SK-N-DZ (cell line): ENCODE data around the gene CDK16. TPM values are rescaled to one million over a fixed set of nuclear protein-coding genes. Genes with fewer than 3 reads are reported as not detected.

Experiments used
- DNase-seq: peaks from one replicate; pipeline ENCODE4 v3.0.0-alpha.2; 2015; ENCODE audit warnings: low spot score
- polyA plus RNA-seq, 2 experiments: library from polyadenylated mRNA; depleted of rRNA; stranded (reverse); fragments of >200 nt; gene quantifications; 2 replicates each; pipeline ENCODE4 v1.2.3, GENCODE V29; 2014

The CDK16 gene
- 80.1 and 95.4 TPM in 2 replicates for polyA plus RNA-seq (2014; cell fraction: cytosol; rRNA removed)
- 186 and 231 TPM in 2 replicates for polyA plus RNA-seq (2014; cell fraction: nucleus; rRNA removed)

DNA sequence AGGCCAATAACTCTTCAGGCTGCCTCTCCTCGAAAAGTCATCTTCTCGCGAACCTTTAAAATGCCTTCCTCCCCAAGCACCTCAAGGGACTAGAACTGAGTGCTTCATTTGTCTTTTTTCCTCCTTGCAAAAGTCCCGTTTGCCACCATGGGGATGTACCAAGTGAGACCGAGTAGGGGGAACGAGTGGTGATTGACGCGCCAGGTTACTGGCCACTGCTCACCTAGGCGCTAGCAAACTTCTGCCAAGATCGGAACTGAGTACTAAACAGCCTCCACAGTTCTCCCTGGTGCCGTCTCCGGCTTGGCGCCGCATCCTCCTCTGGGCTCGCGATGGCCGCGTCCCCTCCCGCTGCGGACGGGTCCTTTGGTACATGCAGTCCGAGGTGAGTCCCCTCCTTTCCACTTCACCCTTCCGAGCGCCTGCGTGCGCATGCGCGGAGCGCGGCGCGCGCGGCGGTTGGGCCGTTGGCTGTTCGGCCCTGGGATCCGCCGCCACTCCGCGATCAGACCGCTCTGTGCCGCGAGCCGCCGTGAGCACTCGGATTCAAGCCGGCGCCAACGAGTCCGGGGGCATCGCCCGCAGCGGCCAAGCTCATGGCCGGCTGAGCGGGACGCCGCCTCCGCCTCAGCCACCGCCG, at the start of gene CDK16:
Gene CDK16 (plus strand): TSS at position 402 of the 640 bp plus-strand sequence. CDS start 4,877 bp downstream, outside the sequence.
- peak; percentile 85 for DNase-seq

DNA sequence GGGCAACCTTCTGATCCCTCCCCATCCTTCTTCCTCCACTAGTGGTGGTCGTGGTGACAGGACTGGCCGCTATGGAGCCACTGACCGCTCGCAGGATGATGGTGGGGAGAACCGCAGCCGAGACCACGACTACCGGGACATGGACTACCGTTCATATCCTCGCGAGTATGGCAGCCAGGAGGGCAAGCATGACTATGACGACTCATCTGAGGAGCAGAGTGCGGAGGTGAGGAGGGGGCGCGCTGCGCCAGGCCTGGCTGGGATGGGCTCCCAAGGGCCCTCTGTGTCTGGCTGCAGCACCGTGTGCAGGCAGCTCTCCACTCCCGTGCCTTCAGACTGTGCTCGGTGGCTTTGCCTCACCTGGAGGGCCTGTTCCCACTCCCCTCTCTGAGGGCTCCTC, 49.2 kb upstream of the CDK16 start:
- no peak for DNase-seq

DNA sequence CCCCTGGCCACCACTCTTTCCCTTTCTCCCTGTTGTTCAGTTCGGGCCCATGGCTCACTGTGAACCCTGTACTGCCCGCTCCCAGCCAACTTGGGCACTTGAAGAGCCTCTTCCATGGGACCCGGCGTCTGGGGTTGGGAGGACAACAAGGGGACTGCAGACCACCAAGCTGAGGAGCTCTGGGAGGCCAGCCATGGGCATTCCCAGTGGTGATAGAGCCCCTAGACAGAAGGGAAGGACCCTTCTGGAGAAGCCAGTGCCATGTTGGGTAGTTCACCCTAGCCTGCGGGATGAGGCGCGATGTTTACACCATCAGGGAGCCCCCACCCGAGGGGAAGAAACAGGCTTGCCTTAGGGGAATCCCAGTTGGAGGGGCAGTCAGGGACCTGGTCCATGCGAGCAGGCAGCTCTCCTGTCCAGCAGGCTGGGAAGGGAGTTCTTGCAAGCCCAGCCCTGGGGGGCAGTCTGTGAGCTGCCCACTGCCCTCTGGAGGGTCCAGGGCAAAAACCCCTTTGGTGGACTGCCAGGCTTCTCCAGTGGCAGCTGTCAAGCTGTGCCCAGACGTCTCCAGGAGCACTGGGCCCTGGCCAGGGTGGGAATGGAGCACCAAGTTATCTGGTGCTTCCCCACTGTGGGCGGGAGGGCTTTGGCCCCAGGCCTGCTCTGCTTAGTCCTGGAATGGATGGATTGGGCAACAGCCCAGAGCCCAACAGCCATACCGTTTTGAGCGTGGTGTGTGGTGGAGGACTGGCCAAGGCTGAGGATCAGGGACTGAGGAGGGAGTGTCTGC, 48.6 kb upstream of the CDK16 start:
- no peak for DNase-seq

DNA sequence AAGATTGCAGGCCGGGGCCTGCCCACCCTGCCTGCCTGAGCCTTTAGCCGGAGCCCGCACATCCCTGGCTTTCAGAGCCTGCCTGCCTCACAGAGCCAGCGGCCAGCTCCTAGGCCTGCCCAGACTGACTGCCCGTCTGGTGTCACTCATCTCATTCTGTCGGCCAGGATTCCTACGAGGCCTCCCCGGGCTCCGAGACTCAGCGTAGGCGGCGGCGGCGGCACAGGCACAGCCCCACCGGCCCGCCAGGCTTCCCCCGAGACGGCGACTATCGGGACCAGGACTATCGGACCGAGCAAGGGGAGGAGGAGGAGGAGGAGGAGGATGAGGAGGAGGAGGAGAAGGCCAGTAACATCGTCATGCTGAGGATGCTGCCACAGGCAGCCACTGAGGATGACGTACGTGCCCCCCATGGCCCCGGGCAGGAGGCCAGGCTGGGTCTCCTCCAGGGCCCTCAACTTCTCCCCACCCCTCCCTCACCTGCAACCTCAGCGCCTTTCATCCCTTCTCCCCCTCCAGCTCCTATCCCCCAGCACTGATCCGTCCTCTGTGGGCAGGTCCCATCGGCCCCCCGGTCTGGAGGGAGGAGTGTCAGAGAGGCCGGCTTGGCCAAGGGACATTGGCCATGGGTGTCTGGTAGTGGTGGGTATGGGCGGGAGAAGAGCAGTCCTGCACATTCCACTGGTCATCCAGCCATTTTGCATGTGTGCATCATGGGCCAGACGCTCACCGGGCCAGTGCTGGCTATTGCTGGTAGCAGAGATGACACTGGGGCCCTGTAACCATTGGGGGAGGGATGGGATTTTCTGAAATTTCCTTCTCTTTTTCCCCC, 47.4 kb upstream of the CDK16 start:
- DNase-seq, result no peak

DNA sequence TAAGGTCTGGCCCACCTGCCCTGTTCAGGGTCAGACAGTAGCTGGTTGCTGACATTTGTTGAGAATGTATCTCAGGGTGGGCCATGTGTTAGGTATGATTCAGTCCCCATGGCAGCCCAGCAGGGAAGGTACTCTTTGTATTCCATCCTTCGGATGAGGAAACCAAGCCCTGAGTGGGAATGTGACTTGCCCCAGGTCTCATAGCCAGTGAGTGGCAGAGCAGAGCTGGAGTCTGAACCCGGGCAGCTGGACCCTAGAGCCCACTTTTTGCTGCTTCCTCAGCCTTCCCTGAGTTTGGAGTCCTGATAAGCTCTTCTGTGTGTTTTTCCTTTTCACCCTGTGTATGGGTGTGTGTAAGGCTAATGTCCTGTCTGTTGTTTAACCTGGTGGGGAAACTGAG, 46.5 kb upstream of the CDK16 start:
- no peak for DNase-seq

DNA sequence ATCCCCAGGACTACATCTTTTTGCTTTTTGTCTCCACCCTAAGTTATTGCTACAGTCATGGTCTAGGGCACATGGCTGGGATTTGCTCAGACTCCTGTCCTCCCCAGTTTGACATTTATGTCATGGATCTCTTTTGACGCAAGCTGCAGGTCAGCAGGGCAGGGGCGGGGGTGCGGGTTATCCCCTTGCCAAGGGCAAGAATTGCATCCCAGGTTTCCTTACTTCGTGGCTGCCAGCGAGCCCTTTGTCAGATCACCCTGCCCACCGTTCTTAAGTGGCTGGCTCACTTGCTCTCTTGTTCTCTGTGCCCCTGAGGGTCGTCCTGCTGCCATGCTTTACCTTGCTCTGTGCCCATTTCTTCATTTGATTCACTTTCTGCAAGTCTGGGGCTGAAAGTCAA, 45.9 kb upstream of the CDK16 start:
- no peak for DNase-seq

DNA sequence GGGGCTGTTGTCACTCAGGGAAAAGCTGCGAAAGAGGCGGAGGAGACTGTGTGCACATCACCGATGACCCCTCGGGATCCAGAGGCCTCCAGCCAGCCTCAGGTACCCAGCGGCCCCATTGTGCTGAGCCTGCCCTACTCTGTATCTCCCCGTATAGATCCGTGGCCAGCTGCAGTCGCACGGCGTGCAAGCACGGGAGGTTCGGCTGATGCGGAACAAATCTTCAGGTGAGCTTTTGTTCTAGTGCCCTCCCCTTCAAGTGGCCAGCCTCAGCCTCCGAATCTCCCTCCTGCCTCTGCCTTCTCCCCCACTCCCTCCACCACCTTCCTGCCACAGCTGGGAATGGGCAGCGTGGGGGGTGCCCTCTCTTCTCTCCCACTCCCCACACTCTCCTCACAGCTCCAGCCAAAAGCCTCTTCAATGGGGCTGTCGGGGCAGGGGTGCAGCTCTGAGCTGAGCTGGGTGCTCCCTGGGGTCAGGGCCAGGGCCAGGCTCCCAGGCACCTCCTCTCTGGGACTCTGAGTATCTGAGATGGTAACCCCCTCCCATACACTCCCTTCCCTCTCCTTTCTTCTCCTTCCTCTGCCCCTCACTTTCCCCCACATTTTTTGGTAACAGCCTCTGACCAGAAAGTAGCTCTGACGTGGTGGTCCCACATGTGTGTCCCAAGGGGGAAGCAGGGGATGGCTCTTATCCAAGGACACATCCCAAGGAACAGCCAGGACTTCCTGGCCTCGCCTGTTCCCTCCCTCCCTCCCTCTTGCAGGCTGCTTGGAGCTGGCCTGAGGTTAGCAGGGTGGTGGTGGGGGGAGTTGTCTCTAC, 45.3 kb upstream of the CDK16 start:
- DNase-seq, result no peak

DNA sequence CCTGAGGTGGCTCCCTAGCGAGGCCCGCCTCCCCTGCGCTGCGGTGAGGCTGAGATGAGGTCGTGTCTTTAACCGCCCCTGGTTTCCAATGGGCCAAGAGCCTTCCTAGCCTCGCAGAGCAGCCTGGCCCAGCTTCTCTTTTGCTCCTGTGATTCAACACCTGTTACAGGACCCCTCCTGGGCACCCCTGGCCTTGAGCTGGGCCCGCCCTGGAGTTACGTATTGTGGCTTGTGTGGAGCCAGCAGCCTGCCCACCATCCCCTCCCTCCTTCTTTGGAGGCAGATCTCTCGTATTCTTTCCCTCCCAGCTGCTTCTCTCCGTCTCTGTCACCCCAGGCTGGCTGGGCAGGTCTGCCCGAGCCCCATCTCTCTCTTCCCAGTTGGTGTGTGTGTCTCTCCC, 44.1 kb upstream of the CDK16 start:
- DNase-seq, result no peak

DNA sequence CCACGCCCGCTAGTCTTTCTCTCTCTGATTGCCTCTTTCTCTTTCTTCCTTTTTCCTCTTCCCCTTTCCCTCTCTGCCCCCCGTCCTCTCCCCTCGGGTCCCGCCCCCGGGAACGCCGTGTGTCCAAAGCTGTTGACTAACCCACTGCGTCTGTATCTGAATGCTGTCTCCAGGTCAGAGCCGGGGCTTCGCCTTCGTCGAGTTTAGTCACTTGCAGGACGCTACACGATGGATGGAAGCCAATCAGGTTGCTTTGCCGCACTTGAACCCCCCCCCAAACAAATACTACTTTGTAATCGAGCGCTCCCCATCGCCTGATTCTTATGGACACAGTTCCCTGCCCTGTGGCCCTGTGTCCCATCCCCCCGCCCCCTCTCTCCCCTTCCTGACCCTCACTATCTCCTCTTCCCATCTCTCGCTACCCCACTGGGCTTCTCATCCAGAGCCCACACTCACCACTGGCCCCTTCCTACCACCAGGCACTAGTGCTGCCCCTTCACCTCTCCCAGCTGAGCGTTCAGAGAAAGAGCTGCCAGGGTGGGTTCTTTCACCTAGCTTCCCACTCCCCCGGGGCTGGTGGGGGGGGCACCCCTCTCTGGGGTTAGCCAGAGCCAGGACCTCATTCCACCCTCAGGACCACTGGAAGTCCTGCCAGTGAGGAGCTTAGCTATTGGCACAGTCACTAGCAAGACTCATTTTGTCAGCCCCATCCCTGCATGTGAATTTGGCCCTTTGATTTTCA, 43.5 kb upstream of the CDK16 start:
- DNase-seq, result no peak

DNA sequence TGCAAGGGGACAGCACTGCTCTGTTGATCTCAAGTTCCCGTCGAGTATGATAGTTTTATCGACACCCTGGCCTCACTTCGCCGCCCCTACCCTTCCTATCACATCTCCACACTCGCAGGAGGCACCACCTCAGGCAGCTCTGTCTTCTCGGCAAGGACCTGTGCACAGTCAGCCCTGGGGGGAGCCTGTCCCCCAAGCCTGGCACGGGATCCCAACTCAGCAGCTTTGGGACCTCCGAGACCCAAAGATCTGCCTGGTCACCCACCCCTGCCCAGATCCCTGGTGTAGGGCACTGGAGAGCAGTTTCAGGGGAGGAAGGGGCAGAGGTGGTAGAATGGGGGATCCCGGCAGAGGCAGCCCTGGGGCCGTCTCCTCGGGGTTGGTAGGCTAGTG, 42.9 kb upstream of the CDK16 start:
- no peak for DNase-seq

DNA sequence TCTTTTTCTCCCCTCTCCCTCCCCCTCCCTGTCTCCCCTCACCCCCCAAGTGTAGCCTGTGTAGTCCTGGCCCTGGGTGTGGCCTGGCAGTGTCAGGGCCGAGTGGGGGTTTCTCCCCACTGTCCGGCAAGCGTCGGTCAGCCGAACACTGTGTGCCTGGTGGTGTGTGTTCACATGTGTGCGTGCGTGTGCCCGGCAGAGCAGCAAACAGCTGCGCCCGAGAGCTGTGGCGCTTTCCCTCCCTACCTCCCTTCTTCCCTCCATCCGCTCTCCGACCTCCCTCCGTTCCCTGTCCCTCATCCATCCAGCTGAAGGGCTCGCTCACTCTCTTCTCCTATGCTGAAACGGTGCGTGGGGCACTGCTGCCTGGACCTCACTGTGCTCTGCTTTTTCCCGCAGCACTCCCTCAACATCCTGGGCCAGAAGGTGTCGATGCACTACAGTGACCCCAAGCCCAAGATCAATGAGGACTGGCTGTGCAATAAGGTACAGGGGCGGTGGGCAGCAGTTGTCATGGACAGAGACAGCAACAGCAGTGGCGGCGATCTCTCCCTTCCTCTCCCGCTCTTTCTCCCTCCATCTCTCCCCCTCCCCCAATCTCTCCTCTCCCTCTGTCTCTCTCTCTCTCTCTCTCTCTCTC, 42.3 kb upstream of the CDK16 start:
- no peak for DNase-seq

DNA sequence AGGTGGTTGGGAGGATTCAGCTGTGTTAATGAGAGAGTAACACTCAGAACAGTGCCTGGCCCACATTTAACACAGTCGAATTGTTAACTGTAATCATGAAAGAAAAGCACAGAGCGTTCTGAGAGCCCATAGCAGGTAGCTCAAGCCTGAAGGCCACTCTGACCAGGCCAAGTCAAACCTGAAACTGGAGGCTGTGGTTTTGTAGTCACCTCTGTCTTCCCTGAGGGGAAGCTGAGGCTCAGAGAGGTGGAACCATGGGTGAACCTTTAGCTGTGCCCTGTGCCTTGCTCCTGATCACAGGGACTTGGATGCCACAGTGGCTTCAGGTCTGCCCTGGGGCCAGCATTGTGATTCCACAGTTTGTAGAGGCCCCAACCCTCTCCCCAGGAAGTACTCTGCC, 41.4 kb upstream of the CDK16 start:
- no peak for DNase-seq

DNA sequence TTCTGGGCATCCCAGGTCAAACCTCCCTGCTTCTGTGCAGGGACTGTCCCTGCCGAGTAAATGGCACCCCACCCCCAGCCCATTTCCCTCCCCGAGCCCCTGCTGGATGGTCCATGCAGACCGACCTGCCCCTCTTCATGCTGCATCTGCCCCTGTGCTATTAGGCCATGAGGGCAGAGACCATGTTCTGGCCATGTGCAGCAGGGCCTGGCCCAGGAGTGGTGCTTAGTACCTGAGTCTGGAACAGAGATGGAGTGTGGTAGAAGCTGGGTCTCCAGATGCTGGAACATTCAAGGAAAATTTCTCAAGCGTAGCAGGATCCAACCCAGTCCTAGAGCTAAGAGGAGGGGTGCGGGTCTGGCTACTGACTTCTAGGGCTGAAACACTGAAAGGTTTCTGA, 40.1 kb upstream of the CDK16 start:
- DNase-seq, result no peak

DNA sequence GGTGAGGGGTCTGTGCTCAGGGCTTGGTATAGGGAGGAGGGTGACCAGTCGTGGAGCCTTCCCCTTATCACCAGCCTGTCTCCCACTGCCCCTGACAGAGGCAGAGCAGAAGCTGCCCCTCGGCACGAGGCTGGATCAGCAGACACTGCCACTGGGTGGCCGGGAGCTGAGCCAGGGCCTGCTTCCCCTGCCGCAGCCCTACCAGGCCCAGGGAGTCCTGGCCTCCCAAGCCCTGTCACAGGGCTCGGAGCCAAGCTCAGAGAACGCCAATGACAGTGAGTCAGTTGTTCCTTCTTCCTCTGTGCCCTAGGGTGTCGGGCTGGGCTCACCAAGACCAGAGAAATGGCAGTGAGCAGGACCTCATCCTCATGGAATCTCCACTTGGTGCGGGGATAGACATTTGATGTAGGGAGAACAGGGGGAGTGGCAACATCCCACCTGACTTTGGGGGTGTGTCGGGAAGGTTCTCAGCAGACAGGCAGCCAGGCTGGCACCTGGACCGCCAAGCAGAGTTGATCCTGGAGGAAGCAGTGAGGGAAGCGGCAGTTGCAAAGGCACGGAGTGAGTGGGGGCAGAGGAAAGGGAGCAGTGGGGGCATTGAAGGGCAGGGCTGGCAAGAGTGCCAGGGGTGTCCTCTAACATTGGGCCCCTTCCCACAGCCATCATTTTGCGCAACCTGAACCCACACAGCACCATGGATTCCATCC, 39.1 kb upstream of the CDK16 start:
- no peak for DNase-seq

DNA sequence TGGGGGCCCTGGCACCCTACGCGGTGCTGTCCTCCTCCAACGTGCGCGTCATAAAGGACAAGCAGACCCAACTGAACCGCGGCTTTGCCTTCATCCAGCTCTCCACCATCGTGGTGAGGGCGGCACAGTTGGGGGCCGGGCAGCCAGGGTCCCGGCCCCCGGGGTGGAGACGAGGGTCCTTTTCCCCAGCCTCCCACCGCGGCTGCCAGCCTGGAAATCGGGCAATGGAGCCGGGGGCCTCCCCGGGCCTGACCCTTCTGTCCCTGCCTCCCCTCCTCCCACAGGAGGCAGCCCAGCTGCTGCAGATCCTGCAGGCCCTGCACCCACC, 38.6 kb upstream of the CDK16 start:
- DNase-seq, result no peak

DNA sequence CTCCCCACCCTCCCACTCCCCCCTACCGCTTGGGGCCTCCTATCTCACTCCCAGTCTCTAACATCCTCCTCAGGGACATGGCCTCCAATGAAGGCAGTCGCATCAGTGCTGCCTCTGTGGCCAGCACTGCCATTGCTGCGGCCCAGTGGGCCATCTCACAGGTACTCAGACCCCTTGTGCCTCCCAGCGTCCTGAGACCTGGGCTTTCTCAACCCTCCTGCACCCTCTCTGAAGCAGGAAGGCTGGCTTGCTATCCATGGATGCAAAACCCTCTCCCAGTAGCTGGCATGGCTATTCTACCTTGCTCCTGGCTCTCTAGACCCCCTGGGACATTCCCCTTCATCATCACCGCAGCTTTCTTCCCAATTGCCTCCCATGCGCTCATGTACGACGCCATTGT, 38.1 kb upstream of the CDK16 start:
- DNase-seq, result no peak

DNA sequence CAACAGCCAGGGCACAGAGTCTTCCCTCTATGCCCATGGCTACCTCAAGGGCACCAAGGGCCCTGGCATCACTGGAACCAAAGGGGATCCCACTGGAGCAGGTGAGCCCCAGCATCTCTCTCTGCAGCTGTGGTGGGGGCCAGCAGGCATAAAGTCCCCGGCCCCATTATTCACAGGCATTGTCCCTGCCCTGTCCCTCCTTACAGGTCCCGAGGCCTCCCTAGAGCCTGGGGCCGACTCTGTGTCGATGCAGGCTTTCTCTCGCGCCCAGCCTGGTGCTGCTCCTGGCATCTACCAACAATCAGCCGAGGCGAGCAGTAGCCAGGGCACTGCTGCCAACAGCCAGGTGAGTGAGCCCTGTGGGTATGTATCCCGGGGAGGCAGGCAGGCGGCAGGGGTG, 37.2 kb upstream of the CDK16 start:
- DNase-seq, result no peak

DNA sequence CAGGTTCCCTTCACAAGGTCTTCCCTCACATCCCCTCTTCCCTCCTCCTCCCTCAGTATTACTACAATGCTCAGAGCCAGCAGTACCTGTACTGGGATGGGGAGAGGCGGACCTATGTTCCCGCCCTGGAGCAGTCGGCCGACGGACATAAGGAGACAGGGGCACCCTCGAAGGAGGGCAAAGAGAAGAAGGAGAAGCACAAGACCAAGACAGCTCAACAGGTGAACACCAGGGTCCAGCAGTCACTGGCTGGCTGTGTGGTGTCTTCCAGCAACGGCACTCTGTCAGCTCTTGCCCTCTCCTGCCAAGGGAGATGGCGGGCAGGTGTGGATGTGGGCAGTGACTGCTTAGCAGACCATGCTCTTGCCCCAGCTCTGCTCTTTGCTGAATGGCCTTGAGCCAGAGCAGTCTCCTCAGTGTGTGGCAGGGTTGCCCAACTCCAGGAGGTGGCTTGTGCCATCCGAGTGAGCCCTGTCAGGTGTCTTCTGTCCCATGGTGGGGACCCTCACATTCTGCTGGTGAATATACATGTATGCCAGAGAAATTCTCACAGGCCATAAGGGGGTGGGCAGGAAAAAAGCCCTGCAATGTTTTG, 36.3 kb upstream of the CDK16 start:
- no peak for DNase-seq

DNA sequence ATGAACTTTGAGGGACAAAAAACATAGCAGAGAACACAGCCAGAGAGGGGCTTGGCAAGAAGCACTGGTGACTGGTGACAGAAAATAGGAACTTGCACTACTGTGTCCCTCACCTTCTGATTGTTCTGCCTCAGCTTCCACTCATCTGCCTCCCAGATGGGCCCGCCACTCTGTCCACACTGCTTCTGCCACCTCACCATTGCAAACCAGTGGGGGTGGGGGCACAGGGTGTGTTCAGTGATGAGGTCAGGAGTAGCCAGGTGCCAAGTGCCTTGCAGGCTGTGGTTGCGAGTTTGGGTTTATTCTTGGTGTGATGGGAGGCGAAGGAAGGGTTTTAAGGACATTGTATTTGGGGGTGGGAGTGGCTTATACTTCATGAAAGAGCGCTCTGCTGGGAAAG, 34.0 kb upstream of the CDK16 start:
- no peak for DNase-seq
